Measurements from ENCODE around the gene CDH4.

The CDH4 gene

DNA sequence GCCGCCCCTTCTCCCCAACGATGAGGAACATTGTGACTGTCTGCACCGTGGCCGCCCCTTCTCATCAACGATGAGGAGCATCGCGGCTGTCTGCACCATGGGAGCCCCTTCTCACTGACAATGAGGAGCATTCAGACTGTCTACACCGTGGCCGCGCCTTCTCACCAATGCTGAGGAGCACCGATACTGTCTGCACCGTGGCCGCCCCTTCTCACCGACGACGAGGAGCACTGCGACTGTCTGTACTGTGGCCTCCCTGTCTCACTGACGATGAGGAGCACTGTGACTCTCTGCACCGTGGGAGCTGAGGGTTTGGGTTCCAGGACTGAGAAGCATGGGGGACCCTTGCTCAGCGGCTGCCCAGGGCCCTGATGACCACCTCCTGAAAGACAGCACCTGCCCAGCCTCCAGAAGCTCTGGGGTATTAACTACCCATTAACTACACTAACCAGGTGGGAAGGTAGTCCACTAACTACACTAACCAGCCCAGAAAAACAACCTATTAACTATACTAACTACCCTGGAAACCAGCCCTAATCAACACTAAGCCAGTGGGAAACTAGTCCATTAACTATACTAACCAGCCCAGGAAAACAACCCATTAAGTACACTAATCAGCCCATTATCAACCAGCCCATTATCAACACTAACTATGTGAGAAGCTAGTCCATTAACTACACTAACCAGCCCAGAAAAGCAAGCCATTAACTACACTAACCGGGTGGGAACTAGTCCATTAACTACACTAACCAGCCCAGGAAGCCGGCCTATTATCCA is 696.7 kb downstream of the CDH4 start:
- no peak for DNase-seq

DNA sequence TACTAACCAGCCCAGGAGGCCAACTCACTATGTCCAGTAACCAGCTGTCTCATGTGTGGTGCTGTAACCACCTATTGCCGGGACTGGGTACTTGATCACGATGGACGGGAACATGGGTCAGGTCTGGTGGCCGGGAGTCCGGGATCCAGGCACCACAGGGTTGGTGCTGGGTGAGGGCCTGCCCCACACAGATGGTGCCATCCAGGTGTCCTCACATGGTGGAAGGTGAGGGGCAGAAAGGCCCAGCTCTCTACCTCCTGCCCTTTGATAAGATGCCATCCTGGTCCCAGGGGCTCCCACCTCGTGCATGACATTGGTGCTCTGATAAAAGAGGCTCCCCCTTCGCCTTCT is 697.3 kb downstream of the CDH4 start:
- no peak for DNase-seq

DNA sequence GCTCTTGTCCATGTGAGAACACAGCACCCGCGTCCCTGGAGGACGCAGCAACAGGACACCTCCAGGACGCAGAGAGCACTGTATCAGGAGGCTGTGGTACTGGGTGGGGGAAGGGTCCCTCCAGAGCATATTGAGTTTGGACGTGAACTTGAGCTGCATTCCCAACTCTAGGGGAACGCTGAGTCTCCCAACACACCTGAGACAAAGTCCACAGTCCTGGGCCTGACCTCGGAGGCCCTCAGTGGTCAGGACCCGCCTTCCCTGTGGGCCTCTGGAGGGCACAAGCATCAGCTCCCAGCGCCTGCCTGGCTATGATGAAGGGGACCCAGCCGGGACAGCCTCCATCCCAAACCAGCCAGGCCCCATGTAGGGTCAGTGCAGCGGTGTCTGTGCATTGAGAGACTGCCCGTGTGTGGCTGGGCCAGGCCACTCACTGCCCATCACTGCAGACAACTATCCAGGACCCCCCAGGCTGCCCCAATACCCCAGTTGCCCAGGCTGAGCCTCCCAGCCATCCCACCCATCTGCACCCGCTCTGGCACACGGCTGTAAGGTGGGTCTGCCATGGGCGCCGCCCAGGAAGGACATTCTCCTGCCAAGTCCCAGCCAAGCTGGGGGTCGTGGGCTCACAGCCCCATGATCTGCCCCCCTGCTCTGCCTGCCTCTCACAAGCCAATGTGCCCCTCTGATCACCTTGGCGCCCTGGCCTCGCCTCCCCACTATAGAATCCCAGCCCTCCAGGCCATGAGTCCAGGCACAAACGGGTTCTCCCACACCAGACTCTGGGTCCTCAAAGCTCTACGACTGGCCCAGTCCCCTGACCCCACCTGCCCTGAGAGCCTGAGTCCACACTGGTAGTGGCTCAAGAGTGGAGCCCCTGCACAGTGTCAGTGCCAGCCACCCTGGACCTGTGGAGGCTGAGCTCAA is 697.9 kb downstream of the CDH4 start:
- DNase-seq: no peak

DNA sequence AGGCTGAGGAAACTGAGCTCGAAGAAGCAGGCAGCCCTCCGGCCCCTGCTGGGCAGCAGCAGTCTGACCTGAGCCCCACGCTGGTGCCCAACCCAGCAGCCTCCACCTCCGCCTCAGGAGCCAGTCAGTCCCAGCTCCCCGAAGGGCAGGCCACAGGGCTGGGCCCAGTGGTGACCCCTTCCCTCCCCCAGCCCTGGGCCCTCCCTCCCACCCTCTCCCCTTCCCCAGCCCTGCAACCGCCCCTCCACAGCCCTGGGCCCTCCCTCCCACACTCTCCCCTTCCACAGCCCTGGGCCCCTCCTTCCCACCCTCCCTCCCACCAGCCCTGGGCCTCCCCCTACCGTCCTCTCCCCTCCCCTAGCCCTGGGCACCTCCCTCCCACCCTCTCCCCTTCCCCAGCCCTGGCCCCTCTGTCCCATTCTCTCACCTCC is 698.6 kb downstream of the CDH4 start:
- DNase-seq: no peak

DNA sequence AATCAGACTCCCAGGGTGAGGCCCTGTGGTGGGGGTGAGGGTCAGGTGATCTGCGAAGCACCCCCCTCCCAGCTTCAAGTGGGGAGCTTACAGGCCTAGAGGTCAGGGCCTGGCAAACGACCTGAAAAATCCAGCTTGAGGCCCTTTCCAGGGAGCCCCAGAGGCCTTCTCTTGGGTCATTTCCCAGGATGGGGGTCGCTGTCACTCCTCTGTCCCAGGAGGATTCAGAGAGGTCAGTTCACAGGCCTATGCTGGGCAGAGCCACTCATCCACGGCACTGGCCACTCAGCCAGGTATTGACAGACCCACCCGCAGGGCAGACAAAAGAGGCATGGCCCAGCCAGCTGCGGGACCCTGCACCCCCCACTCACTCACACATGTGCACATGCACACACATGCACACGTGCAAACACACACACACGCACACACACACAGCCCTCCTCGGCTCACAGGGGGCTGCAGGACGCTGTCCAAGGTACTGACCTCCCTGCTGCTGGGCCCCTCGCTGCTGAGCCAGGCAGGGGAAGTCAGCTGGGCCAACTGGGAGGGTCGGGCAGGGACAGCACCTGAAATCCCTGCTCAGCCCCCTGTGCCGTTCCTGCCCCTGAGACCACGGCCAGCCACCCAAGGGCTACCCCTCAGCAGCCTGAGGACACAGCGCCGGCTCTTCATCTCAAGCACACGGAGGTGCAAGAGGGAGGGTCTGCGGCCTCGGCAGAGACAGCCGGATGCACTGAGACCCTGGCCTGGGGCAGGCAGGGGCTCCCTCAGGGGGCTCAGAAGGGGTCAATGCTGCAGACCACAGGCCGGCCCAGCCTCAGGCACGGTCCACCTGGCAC is 699.9 kb downstream of the CDH4 start:
- DNase-seq: no peak

DNA sequence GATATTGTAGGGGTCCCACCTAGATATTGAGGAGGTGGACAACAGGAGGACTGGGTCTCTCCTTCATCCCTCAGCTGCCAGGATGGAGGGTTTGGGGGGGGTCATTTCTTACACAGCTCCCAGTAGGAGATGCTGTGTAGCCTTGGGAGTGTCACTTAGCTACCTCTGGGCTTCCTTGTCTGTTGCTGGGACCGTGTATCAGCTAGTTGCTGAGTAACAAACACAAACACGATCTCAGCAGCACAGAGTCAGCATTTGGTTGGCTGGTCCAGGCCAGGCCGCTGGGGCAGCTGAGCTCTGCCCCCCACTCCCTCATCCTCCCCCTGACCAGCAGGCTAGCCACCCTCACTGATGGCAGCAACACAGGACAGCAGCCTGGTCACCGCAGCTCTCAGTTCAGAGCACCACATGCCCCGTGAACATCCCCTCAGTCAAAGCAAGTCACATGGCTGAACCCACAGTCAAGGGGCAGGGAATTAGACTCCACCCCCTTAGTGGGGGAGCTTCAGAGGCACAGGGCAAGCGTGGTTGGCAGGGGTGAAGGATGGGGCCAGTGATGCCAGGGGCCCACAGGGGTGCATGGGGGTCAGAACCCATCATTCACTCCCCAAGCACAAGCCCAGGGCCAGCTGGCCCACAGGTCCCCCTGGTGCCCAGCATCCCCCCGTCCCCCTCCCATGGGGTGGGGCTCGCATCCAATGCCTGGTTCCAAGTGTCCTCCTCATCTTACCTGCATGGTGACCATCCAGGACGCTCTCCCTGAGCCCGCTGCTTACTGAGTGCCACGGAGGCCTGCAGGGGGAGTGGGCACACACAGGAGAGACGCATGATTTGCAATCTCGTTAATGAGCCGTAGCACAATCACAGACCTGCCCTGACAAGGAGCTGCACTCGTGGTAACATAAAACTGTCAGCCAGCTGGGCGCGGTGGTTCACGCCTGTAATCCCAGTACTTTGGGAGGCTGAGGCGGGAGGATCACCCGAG is 701.3 kb downstream of the CDH4 start:
- DNase-seq: no peak

DNA sequence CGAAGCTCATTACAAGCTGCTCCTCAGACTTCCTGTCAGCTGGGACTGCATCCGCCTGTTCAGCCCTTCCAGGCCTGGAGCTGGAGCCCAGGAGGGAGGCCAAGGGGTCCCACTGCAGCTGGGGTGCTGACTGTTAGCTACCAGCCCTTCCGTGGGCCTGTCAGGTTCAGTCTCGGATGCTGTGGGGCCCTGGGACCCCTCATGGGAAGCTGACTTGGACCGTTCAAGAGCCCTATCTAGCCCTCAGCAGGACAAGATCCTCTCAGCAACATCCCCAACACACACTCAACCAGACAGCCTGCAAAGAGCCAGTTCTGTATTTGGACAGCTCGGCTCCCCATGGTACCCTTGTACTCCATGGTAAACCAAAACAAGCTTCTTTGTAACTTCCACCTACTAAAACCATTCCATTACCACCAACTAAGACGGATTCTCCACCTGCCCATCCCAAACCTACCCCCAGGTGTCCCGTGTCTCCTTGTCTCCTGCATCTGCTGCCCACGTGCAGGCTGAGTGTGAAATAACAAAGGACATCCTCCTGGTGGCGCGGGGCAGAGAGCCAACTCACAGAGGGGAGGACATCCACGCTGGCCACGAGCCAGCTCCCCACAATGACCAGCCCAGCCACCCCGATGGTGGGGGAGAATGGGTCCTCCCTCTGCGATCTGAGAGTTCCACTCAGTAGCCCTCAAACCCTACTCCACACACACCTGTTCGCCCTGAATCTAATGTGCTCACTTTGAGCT is 702.4 kb downstream of the CDH4 start:
- no peak for DNase-seq

DNA sequence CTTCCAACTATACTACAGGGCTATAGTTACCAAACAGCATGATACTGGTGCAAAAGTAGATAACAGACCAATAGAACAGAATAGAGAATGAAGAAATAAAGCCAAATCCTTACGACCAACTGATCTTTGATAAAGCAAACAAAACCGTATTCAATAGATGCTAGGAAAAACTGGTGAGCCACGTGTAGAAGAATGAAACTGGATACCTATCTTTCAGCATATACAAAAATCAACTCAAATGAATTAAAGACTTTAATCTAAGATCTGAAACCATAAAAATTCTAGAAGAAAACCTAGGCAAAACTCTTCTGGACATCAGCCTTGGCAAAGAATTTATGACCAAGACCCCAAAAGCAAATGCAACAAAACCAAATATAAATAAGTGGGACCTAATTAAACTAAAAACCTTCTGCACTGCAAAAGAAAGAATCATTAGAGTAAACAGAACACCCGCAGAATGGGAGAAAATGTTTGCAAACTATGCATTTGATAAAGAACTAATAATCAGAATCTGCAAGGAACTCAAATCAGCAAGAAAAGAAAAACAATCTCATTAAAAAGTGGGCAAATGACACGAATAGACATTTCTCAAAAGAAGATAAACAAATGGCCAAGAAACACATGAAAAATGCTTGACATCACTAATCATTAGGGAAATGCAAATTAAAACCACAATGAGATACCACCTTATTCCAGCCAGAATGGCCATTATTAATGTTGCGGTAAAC is 703.8 kb downstream of the CDH4 start:
- no peak for DNase-seq

DNA sequence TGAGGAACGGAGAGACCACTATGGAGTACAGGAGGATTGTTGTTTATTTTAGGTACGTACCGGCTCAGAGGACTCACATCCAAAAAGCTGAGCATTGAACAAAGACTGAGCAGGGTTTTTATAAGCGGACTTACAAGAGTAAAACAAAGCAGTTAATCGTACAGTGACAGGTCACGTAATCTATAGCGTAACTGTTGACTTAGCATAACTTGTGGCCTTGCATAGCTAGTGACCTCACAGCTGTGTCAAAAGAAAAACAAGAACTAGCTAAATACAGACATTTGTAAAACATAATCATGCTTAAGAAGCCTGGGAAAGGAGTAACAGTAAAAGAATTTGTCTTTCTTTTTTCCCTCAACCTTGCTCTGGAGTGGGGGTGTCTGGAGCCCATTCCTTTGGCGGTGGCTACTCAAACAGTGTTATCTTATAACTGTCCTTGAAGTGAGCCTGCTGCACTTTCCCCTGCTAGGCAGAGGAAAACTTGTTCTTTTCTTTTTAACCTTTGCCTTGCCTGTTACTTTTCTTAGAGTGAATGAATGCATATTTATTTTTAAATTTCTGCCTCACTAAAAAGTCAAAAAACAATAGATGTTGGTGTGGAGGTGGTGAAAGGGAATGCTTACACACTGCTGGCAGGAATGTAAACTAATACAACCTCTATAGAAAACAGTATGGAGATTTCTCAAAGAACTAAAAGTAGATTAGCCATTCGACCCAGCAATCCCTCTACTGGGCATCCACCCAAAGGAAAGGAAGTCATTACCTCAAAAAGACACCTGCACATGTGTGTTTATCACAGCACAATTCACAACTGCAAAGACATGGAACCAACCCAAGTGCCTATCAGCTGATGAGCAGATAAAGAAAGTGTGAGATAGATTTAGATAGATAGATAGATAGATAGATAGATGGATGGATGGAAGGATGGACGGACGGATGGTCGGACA is 704.6 kb downstream of the CDH4 start:
- DNase-seq: no peak

DNA sequence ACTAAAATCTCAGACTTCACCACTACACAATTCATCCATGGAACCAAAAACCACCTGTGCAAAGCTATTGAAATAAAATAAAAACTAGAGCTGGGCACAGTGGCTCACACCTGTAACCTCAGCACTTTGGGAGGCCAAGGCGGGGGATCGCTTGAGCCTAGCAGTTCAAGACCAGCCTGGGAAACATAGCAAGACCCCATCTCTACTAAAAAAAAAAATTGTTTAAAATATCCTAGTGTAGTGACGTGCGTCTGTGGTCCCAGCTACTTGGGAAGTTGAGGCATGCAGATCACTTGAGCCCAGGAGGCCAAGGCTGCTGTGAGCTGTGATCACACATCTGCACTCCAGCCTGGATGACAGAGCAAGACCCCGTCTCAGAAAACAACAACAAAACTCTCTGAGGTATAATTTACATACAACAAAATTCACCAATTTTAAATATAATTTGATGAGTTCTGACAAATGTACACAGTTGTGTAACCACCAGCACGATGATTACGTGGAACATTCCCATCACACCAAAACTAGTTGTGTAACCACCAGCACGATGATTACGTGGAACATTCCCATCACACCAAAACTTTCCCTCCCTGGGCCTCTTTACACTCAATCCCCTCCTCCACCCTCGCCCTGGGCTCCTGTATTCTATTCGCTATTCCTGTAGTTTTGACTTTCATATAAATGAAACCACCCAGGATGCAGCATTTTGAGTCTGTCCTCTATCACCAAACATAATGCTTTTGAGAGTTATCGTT is 706.1 kb downstream of the CDH4 start:
- no peak for DNase-seq

DNA sequence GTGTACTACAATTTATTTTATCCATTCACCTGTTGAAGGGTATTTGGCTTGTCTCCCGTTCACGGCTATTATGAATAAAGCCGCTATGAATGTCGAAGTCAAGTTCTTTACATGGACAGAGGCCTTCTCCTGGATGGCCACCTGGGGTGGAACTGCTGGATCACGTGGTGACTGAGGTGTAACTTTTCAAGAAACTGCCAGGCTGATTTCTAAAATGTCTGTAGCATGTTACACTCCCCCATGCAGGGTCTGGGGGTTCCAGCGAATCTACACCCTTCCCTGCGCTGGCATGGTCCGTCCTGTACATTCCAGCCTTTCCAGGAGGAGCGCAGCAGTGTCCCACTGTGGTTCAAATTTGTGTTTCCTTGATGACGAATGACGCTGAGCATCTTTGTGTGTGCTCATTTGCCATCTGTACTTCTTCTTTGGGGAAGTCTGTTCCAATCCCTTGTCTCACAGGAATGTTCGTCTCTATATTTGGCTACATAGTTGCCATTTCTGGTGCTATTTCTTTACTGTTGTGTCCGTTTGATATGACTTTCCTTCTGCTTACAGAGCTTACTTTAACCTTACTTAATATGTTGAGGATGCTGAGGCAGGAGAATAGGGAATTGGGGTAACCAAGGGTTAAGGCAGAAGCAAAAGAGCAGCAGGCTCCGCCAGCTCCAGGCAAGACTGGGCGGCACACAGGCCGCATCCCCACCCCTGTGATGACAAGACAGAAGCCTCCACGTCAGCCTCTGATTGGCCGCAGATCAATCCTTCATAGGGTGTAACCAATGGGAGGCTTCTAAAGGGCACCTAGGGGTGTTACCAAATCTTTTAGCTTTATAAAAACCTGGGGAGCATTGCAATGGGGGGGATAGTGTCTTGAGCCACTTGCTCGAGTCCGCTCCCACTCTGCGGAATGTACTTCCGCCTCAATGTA is 707.0 kb downstream of the CDH4 start:
- DNase-seq: no peak

DNA sequence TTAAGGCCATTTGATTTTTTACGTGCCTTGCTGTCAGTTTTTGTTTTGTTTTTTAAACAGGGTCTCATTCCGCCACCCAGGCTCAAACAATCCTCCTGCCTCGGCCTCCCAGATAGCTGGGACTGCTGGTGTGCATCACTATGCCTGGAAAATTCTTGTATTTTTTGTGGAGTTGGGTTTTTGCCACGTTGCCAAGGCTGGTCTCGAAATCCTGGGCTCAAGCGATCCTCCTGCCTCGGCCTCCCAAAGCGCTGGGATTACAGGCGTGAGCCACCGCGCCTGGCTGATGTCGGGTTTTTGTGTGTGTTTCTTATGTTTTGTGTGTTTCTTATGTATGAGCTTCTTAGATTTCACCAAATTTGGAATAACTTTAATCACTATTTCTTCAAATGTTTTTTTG is 708.8 kb downstream of the CDH4 start:
- DNase-seq: no peak

DNA sequence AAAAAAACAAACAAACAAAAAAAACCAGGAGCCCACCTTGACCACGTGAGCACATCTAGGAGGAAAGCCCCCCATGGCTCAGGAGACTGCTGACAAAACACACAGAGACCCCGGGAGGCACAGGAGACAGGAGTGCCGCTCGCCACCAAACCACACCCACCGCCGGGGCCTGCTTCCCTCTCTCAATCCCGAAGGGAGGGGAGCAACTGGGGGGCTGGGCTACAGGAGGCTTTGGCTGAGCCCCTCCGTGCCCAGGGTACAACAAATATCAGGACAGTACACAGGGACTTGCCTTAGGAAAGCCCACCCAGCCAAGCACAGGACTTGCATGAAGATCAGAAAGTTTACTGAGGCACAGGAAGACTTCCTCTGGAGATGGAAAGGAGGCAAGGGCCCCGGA is 711.1 kb downstream of the CDH4 start:
- no peak for DNase-seq

DNA sequence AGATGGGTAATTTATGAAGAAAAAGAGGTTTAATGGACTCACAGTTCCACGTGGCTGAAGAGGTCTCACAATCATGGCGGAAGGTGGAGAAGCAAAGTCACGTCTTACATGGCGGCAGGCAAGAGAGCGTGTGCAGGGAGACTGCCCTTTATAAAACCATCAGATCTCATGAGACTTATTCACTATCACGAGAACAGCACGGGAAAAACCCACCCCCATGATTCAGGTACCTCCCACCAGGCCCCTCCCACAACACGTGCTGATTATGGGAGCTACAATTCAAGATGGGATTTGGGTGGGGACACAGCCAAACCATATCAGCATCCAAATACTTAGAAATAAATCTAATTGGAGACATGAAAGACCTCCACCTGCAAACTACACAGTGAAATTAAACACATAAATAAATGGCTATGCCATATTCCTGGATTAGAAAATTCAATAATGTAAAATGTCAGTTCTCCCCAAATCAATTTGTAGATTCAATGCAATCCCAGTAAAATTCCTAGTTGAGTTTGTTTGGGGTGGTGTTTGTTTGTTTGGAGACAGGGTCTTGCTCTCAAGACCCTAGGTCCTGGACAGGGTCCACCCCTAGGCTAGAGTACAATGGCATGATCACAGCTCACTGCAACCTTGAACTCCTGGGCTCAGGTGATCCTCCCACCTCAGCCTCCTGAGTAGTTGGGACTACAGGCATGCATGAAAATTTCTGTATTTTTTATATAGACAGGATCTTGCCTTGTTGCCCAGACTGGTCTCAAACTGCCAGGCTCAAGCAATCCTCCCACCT is 712.0 kb downstream of the CDH4 start:
- no peak for DNase-seq

DNA sequence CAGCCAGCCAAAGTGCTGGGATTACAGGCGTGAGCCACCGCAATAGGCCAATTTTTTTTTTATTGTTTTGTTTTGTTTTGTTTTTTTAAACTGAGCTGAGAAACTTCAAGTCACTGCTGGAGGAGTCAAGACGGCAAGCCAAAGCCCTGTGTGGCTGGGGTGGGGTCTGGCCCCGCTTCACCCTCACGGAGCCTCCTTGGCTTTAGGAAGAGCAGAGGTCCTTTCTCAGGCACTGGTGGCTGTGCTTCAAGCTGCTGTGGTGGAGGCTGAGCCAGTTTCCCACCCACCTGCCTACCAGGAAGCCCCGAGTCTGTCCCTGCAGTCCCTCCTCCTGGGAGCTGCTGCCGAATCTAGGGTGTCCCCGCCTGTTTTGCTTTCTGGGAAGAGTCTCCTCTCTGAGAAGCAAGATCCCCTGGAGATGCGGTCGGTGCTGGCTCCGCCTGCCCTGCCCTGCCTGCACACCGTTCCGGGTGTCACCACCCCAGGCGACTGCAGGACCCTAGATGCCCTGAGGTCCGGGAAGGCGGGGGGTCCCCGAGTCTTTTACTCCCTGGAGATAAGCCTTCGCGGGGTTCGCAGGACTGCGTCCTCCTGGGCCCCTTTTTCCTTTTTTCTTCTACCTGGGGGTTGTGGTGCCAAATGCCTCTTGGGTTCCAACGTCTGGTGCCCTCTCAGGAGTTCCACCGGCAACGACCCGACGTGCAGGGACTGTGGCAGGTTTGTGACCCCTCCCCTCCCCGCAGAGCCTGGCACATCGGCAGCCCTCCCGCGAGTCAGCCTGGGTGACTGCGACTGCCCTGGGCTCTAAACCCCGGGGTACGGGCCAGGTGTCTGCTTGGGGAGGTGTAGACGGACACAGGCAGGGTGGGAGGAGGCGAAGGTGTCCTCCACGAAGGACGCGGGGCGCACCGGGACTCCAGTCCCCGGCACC is 712.9 kb downstream of the CDH4 start:
- no peak for DNase-seq
